ENCODE results near the gene UFD1.

The UFD1 gene, protein sequence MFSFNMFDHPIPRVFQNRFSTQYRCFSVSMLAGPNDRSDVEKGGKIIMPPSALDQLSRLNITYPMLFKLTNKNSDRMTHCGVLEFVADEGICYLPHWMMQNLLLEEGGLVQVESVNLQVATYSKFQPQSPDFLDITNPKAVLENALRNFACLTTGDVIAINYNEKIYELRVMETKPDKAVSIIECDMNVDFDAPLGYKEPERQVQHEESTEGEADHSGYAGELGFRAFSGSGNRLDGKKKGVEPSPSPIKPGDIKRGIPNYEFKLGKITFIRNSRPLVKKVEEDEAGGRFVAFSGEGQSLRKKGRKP

DNA sequence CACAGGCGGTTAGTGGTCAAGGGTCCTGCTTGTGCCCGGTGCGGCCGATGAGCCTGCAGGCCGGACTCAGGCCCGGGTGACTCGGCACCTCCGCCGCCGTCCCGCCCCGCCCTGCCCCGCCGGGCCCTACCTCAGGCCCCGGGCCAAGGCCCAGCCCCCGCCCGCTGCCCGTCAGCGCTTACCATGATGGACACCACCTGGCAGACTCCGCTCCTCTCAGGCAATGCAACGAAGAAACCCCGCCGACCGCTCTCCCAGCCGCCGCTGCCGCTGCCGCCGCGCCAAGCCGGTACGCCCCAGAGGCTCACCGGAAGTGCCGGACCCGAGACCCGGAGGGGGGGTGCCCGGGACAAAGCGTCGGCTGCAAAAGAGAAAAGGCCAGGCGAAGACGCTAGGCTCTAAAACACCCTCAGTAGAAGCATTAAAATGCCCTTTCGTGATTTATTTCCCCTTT lies at the start of gene UFD1:
TSS of gene UFD1 (minus strand) at position 293 of the 454 bp plus-strand sequence. CDS start at position 185, 108 bp downstream.
- peak; percentile 68 to 73 for DNase-seq

DNA sequence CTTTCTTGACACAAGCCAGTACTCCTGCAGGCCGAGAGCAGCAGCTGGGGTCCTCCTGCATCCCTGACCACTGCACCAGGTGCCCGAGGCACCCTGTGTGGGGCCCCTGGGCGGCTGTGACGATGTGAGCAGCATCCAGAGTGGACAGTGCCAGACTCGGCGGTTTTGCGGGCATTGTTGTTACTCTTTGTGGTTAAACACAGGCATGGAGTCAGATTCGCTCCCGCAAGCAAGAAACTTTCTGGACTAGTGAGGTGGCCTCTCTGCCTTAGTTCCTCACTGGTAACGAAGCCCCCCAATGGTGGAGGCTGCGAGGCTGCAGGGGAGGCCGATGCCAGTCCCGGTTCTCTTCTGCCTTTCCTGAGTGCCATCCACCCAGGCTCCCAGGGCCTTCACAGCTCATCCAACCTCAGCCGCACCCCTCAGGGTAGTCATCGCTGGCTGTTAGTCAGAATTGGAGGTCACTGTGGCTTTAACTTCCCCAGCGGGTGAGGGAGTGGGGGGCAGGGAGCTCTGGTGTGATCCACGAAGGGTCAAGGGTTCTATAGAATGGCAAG lies 48.9 kb upstream of the UFD1 start:
- DNase-seq = no peak

DNA sequence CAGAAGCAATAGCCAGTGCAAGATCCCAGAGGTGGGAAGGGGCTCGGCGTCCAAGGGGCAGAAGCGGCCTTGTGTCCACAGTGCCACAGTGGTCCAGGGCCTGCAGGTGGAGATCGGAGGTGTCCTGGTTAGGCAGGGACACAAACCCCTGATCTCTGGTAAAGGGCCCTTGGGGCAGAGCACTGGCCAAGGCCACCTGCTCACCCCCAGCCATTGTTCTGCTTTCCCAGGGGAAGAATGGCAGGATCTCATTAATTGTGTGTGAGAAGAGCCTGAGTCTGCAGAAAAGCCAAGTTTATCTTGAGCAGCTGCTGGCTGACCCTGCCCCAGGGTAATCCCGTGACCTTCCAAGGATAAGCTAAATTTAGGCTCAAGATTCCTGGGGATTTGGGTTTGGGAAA lies 48.3 kb upstream of the UFD1 start:
- DNase-seq = no peak

DNA sequence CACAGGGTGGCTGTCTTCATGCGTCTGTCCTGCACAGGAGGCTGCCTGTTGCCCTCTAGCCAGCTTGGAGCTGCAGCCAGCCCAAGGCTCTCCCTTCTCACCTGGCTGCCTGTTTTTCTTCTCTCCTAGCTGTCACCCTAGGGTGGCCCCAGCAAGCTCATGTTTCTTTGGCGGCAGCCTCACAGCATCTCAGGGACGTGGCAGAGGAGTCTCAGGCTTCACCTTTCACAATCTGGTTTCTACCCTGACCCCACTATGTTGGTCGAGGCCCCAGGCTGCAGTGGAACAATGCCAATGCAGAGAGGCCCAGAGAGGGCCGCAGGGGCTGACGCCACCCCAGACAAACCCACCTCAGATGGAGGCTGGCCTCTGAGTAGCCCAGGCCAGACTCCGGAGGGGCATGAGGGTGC lies 47.7 kb upstream of the UFD1 start:
- no peak for DNase-seq

DNA sequence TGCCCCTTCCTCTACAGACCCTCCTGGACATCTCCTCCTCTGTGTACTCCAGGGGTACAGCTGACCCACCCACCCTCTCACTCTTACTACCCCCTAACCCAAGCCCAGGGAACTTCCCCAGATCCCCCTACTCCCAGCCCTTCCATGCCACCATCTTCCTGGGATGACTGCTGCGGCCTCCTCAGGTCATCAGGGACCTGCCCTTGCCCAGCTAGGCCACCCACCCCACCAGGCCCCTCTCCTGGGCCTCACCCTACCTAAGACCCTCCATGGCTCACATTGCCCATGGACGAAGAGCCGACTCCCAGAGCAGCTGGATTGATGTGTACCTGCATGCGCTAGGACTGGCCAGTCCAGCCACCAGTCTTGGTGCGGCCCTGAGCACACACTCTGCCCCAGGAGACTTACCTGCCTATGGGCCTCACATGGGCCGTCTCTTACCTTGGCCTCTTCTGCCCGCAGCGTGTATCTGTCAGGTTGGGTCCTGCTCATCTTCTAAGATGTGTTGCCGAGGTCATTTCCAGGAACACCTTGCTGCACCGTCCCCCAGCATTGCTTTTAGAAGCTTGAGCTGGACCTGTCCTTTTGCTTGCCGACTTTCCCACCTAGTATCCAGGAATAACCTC lies 47.2 kb upstream of the UFD1 start:
- DNase-seq = no peak

DNA sequence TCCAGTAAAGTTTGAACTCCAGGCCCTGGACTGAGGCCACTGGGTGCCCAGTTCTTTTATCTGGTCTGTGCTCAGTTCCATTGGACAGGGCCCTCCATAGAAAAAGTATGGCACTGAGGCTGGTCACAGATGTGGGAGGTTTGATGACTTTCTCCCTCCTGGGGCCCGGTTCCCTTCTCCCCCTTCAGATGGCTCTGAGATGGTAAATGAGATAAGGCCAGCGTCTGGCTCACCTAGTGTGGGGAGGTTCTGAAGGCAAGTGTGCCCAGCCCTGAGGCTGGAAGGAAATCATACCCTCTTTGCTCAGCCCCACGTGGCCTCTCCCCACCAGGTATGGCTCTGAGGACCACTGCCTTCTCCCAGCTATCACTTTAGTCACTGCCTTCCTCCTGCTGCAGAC lies 46.7 kb upstream of the UFD1 start:
- DNase-seq = no peak

DNA sequence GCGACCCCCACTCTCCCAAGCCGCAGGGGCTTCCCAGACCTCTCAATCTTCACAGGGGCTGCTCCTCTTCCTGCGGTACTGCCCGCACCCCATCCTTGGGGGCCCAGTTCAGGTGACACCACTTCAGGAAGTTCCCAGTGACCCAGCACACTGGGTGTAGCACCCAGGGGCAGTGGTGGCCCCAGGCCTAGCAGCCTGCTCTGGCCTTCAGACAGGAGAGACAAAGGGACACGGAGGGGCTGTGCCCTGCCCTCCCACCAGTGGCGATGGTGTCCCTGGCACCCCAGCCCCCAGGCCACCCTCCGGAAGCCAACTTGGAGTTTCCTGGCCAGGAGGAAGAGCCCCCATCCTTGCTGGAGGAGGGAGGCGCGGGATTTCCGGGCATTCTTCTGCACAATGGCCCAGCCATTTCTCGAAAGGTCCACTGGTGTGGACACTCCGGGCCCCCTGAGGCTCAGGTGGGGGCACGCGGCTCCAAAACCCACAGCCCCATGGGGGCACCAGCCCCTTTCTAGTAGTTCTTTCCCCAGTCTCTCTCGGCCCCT lies 46.2 kb upstream of the UFD1 start:
- no peak for DNase-seq

DNA sequence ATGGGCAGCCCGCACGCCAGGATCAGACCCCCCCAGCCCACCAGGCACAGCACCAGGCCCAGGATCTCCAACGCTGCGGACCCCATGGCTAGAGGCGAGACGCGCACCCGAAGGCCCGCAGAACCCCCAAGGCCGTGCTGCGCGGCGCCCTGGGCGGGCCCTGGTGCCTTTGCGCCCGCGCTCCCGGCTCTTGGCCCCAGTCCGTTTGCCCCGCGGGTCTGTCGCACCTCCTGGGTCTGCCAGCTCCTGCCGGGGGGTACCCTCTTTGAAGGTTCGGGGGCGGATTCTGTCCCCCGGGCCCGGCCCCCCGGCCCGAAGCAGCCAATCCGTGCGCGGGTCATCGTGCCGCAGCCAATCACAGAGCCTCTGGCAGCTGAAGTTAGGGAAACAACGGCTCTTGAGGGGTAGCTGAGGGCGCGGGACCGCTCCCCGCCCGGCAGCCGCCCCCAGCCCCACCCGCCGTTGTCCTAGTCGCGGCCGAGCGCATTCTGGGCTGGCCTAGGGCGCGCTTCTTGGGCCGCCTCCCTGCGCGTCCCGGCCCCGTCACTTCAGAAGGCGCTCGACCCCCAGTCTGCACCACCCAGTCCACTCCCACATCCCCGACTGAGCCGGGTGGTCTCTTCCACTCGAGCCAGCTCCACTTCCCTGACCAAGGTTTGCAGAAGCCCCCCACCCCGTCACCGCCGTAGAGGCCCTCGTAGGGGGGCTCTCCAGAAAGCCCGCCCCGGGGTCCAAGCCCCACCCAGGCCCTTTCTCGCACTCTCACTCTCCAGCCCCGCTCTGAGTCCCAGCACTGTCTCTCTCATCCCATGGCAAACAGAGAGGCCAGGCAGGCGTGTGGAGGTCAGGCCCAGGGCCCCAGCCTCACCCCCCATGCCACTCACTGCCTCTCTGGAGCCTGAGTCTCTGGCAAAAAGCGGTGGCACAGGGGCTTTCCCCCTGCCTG lies 45.5 kb upstream of the UFD1 start, which contains the start of gene CLDN5:
TSS of gene CLDN5 (minus strand) at position 241 of the 946 bp plus-strand sequence. CDS start at position 86, 155 bp downstream.
- peak in 1 of 2 experiments; percentile 34 for DNase-seq

DNA sequence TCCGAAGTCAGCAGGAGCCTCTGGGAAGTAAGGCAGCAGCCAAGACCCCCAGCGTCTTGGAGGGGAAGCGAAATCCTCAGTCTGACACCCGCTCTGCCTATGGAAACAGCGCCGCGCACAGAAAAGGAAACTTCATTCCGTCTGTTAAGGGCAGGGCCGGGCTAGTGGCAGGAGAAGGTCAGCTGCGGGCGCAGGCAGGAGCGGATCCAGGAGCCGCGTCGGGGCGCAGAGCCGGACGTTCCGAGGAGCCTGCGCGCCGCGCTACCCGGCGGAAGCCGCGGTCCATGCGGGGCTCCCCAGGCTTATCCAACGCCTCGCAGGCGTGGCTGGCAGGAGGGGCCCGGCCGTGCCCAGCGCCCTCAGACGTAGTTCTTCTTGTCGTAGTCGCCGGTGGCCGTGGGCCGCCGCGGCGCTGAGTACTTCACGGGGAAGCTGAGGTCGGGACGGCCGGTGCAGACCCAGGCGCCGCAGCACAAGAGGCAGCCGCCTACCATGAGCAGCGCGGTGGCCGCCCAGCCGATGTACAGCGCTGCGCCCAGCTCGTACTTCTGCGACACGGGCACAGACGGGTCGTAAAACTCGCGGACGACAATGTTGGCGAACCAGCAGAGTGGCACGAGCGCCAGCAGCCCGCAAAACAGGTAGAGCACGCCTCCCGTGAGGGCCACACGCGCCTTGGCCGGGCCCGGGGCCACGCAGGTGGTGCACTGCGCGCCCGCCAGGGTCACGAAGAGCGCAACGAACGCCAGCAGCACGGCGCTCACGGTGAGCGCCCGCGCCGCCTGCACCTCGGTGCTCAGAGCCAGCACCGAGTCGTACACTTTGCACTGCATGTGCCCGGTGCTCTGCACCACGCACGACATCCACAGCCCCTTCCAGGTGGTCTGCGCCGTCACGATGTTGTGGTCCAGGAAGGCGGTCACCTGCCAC lies 44.5 kb upstream of the UFD1 start:
- DNase-seq = no peak

DNA sequence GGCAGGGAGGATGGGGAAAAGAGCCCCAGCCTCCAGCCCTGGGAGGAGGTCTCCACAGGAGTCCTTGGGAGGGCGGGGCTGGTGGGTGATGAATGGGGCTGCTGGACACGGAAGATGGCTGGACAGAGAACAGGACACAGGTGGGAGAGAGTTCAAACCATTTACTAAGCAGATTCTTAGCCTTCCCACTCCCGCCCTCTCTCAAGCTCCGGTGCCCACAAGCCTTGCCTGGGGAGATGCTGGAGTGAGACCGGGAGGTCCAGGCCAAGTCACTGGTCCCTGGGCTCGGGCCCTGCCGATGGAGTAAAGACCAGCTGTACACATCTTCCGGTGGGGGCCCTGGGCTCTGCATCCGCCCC lies 43.9 kb upstream of the UFD1 start:
- DNase-seq = no peak

DNA sequence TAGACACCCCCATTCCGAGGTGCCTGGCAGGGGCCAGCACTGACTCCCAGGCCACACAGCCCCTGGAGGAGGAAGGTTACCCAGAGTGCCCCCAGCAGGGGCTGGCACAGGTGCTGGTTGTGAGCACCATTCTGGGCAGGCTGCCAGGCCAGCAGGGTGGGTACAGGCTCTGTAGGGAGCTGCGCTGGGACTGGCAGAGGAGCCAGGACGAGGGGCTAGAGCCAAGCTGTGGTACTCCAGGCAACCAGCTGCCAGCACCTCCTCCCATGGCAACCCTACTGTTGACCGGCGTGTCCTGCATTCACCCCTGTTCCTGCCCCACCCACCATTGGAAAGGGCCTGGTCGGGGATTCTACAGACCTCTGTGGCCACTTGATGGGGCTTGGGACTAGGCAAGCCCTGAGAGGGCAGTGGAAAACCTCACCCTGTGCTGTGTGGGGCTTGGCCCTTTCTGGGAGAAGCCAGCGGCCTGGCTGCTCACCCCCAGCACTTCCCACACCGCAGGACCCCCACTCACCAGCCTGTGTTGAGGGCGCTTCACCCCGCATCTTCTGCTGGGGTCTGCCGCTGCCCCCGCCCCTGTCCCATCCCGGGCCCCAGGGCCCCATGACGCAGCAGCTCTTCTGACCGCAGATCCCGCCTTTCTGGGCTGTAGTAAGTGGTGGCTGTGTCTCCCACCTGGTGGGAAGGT lies 43.3 kb upstream of the UFD1 start:
- no peak for DNase-seq

DNA sequence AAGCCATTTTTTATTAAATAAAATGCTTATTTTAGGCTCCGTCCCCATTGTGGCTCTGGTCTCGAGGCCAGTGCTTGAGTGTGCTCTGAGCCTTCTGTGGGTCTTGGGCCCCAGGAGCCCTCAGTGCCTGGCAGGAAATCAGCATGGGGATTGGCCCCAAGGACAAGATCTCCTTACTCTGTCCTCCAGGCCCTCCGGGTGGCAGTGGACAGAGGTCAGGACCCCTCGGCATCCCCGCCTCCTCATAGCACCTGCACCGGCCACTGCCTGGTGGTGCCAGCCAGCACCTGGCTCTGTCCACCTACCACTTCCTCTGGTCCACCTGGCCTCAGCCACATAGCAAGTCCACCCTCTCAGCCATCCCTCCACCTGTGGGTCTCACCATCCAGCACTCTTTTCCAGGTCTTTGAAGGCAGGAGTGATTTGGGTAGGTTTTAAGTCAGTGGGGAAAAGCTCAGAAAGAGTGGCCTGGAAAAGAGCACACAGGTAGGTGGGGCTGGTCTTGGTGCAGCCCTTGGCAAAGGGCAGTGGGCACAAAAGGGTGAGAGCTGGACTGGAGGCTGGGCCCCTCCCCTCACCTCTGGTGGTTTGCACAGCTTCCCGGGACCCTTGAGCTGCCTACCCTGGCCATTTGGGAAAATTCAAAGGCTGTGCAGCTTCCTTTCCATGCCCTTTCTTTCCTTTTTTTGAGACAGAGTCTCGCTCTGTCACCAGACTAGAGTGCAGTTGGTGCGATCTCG lies 41.7 kb upstream of the UFD1 start:
- no peak for DNase-seq

DNA sequence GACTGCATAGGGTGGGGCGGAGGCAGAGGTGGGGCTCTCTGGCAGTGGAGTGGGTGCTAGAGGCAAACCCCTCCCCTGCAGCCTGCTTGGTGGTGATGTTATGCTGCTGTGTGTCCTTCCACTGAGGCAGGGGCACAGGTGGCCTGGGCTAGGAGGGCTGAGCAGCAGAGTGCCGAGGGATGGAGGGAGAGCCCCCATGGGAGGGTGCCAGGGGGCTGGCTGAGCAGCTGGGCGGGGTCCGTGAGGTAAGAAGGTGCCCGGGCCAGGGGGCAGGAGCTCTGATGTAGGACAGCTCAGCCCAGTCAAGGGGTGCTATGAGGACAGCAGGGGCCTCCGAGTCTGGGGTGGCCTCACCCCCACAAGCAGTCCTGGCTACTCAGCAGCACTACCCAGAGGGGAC lies 41.0 kb upstream of the UFD1 start:
- DNase-seq = no peak

DNA sequence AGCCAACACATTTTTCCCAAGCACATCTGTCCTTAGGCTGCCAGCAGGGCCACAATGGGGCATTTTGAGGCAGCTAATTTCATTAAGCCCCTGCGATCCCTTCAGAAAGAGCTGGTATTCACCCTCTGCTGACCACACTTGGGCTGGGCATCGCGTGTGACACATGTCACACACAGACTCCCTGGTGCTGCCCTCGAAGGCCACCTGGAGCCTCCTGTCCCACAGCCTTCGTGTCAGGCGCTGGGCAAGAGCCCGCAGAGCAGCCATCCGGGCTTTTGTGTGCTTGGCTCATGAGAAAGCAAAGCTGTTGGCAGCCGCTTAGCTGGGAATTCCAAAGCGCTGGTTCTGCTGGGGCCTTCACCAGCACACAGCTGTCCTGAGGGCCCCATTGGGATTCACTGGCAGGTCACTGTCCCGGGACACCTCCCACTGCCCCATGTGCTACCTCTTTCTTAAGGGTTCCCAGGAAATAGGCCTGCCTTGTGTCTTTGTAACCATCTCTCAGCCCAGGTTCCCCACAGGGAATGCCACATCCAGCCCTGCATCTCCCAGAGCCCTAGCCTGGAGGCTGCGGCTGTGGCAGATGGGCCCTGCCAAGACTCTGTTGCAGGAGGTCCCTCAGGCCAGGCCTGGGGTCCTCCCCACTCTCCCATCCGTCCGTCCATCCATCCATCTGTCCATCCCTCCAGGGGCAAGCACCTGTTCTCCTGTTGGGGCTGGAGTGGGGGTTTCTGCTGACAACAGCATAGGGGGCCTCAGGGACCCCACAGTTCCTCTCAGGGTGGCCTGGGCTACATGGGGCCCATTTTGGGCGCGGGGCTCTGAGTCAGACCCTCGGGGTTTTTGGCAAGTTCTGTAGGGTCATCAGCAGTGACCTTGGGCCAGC lies 40.3 kb upstream of the UFD1 start:
- no peak for DNase-seq

DNA sequence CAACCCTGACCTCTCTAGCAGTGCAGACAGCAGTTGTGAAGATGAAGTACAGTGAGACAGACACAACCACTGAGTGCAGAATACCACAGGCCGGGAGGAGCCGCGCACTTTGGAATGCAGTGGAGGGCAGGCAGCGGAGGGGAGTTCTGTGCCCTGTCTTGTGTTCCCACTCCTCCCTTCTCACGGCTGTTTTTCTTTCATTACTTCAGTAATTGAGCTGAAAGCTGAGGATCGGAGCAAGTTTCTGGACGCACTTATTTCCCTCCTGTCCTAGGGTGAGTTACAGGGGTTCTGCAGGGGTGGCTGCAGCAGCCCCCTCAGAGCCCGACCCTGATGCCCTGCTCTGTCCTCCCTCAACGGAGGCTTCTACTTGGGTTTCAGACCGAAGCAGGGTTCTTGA lies 39.6 kb upstream of the UFD1 start:
- no peak for DNase-seq

DNA sequence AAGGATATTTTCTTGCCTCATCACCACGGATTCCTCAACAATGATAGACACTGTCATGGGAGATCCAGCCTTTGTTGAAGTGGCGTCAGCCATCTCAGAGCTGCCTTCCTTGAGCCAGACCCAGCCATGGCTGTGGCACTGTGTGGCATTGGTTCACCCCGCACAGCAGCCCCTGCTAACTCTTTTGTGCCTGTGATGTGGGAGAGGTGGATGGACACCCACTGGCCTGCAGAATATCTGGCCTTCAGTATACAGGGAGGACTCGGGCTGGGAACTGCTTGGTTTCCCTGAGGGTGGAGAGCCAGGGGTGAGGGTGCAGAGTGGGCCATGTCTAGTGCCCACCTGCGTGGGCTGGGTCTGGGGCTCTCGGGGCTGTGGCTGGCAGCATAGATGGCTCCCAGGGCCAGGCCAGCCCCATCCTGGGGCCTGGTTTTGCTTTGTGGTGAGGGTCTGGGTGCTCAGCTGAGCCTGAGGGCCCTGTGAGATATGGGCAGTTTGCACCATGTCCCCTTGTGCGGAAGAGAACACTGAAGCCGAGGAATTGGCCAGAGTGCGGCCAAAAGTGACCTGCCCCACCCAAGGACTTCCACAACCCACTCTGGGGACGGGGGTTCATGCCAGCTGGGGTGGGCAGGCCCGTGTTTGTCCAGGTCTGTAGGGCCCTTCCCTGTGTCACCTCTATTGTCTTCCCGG lies 39.1 kb upstream of the UFD1 start:
- no peak for DNase-seq

DNA sequence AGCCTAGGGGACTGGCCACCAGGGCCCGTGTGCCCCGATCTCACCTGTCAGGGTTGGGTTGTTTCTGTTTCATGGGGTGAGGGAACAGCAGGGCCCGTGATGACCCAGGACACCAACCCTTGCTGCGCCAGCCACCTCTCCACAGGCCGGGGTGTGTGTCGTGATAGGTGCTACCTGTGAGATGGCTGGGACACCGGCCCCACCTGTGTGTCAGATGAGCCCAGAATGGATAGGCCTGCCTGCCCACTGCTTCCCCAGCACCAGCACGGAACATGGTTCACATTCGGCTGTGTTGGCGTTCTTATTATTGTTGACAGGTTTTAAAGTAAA lies 38.1 kb upstream of the UFD1 start:
- DNase-seq = no peak

DNA sequence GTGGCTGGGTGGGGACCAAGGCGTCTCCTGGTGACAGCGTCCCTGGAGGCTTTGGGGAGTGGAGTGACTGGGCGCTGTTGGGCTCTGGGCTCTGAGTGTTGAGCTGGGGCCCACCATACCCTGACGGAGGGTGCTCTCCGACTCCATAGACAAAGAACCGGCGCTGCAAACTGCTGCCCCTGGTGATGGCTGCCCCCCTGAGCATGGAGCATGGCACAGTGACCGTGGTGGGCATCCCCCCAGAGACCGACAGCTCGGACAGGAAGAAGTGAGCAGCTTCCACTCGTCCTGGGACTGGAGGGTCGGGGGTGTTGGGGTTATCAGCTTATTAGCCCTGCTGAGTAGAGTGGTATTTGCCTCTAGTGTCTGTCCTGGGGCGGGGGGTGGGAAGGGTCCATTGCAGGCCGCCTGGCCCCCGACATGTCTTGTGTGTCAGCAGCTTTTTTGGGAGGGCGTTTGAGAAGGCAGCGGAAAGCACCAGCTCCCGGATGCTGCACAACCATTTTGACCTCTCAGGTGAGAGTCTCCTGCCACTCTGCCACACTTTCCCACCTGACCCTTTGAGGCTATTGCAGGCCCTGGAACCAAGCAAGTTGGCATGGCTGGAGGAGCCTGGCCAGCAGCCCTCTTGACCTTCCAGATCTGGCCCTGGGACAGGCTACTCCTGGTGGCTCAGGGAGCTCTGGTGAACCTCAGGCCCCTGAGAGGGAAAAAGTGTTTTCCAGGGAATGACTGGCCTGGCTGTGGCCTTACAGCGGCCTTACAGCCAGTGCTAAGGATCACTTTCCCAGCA lies 37.6 kb upstream of the UFD1 start:
- no peak for DNase-seq

Measured in stimulated activated CD4-positive, alpha-beta T cell treated with anti-CD3 and anti-CD28 coated beads, Interleukin-4, amount 100 ng/mL, for 4 hours (primary cell).